H9 (cell line): Measurements from ENCODE around the gene CPLX1. TPM values are rescaled to one million over a fixed set of nuclear protein-coding genes. Genes with fewer than 3 reads are reported as not detected.

Experiments
- DNase-seq: peaks from one replicate; pipeline ENCODE4 v3.0.0-alpha.2; 2017
- H2AFZ ChIP-seq: one replicate; pipeline ENCODE4 v1.6.1; 2013; ENCODE audit warnings: mild to moderate bottlenecking, low read length, control low read depth, moderate library complexity
- H2AK5ac ChIP-seq: 2 replicates; pipeline ENCODE4 v1.6.1; 2013; ENCODE audit warnings: low read length, control low read depth, mixed read lengths; ENCODE audit not compliant: insufficient read length
- H2BK120ac ChIP-seq: one replicate; pipeline ENCODE4 v1.6.1; 2013; ENCODE audit warnings: low read depth, mild to moderate bottlenecking, low read length, control low read depth, inconsistent platforms; ENCODE audit not compliant: poor library complexity, severe bottlenecking
- H2BK12ac ChIP-seq: 2 replicates; pipeline ENCODE4 v1.6.1; 2013; ENCODE audit warnings: low read length, control low read depth, mixed read lengths, low read depth; ENCODE audit not compliant: insufficient read length
- H2BK15ac ChIP-seq: 2 replicates; pipeline ENCODE4 v1.6.1; 2013; ENCODE audit warnings: low read depth, low read length, control low read depth
- H2BK20ac ChIP-seq: one replicate; pipeline ENCODE4 v1.6.1; 2013; ENCODE audit warnings: low read depth, mild to moderate bottlenecking, low read length, control low read depth, inconsistent platforms; ENCODE audit not compliant: poor library complexity, severe bottlenecking
- H2BK5ac ChIP-seq: 2 replicates; pipeline ENCODE4 v1.6.1; 2013; ENCODE audit warnings: low read length, control low read depth, mixed read lengths; ENCODE audit not compliant: insufficient read length
- H3K14ac ChIP-seq: 2 replicates; pipeline ENCODE4 v1.6.1; 2013; ENCODE audit warnings: low read length, control low read depth; ENCODE audit not compliant: insufficient read depth
- H3K18ac ChIP-seq: 2 replicates; pipeline ENCODE4 v1.6.1; 2013; ENCODE audit warnings: low read depth, mild to moderate bottlenecking, mixed read lengths, low read length, control low read depth; ENCODE audit not compliant: insufficient read length
- H3K23ac ChIP-seq: 2 replicates; pipeline ENCODE4 v1.6.1; 2013; ENCODE audit warnings: low read length, control low read depth, mixed read lengths, low read depth; ENCODE audit not compliant: insufficient read length
- H3K23me2 ChIP-seq: 2 replicates; pipeline ENCODE4 v1.6.1; 2013; ENCODE audit warnings: low read depth, mild to moderate bottlenecking, mixed read lengths, low read length, control low read depth; ENCODE audit not compliant: insufficient read length, poor library complexity, severe bottlenecking
- H3K27ac ChIP-seq: 2 replicates; pipeline ENCODE4 v1.5.1; 2013; ENCODE audit warnings: low read length, control low read depth, mixed read lengths, low read depth; ENCODE audit not compliant: insufficient read length
- H3K27me3 ChIP-seq: 2 replicates; pipeline ENCODE4 v1.6.1; 2013; ENCODE audit warnings: low read length, control low read depth, inconsistent platforms; ENCODE audit not compliant: insufficient read depth
- H3K4ac ChIP-seq: 2 replicates; pipeline ENCODE4 v1.6.1; 2013; ENCODE audit warnings: low read depth, mild to moderate bottlenecking, control low read depth, inconsistent platforms, low read length, moderate library complexity
- H3K4me1 ChIP-seq: 2 replicates; pipeline ENCODE4 v1.6.1; 2013; ENCODE audit warnings: low read length, control low read depth, inconsistent platforms; ENCODE audit not compliant: insufficient read depth
- H3K4me2 ChIP-seq: 2 replicates; pipeline ENCODE4 v1.6.1; 2013; ENCODE audit warnings: low read length, control low read depth, mixed read lengths; ENCODE audit not compliant: insufficient read length, insufficient read depth
- H3K56ac ChIP-seq: 2 replicates; pipeline ENCODE4 v1.6.1; 2013; ENCODE audit warnings: low read depth, mild to moderate bottlenecking, mixed read lengths, low read length, control low read depth; ENCODE audit not compliant: insufficient read length
- H3K79me1 ChIP-seq: 2 replicates; pipeline ENCODE4 v1.6.1; 2013; ENCODE audit warnings: low read depth, mild to moderate bottlenecking, moderate library complexity, low read length, control low read depth, inconsistent platforms; ENCODE audit not compliant: insufficient read depth, poor library complexity, severe bottlenecking
- H3K79me2 ChIP-seq: 2 replicates; pipeline ENCODE4 v1.6.1; 2013; ENCODE audit warnings: low read length, control low read depth, inconsistent platforms; ENCODE audit not compliant: insufficient read depth
- H3K9ac ChIP-seq: 2 replicates; pipeline ENCODE4 v1.6.1; 2013; ENCODE audit warnings: low read length, control low read depth, mixed read lengths; ENCODE audit not compliant: insufficient read length; ENCODE audit errors: extremely low read depth
- H3K9me3 ChIP-seq: one replicate; pipeline ENCODE4 v1.6.1; 2013; ENCODE audit warnings: low read depth, low read length, inconsistent platforms; ENCODE audit not compliant: control insufficient read depth
- H3T11ph ChIP-seq: one replicate; pipeline ENCODE4 v1.6.1; 2013; ENCODE audit warnings: mild to moderate bottlenecking, low read length, control low read depth, inconsistent platforms
- H4K20me1 ChIP-seq: one replicate; pipeline ENCODE4 v1.6.1; 2013; ENCODE audit not compliant: control insufficient read depth, insufficient read length, insufficient read depth
- H4K5ac ChIP-seq: 2 replicates; pipeline ENCODE4 v1.6.1; 2013; ENCODE audit warnings: low read depth, mild to moderate bottlenecking, mixed read lengths, low read length, control low read depth; ENCODE audit not compliant: insufficient read length
- H4K8ac ChIP-seq: replicated peaks from 2 replicates; pipeline ENCODE4 v1.6.1; 2013; ENCODE audit warnings: low read length, control low read depth, mixed read lengths, low read depth; ENCODE audit not compliant: insufficient read length
- H4K91ac ChIP-seq: 2 replicates; pipeline ENCODE4 v1.6.1; 2013; ENCODE audit warnings: low read depth, mild to moderate bottlenecking, moderate library complexity, mixed read lengths, low read length, control low read depth; ENCODE audit not compliant: insufficient read length
- H3K27ac Mint-ChIP-seq, 3 experiments: 2 replicates in 2 of 3; 3 replicates in 1 of 3; pipeline ENCODE4 v1.8.0; 2020 to 2021; ENCODE audit warnings: mixed read lengths in 3 of 3, mild to moderate bottlenecking in 1 of 3, moderate library complexity in 1 of 3
- H3K27me3 Mint-ChIP-seq: 2 replicates; pipeline ENCODE4 v1.8.0; 2021; ENCODE audit warnings: low read depth, mild to moderate bottlenecking, moderate library complexity, mixed read lengths
- H3K36me3 Mint-ChIP-seq, 3 experiments: 2 replicates in 2 of 3; 3 replicates in 1 of 3; pipeline ENCODE4 v1.8.0; 2020 to 2021; ENCODE audit warnings: low read depth in 3 of 3, mixed read lengths in 3 of 3; ENCODE audit not compliant: insufficient read depth in 1 of 3
- H3K4me1 Mint-ChIP-seq, 2 experiments: 2 replicates each; pipeline ENCODE4 v1.8.0; 2020; ENCODE audit warnings: mixed read lengths in 2 of 2
- H3K4me3 Mint-ChIP-seq, 2 experiments: 2 replicates in 1 of 2; 3 replicates in 1 of 2; pipeline ENCODE4 v1.8.0; 2020 to 2021; ENCODE audit warnings: mild to moderate bottlenecking in 2 of 2, mixed read lengths in 2 of 2, moderate library complexity in 1 of 2
- H3K9me3 Mint-ChIP-seq, 2 experiments: 2 replicates in 1 of 2; 3 replicates in 1 of 2; pipeline ENCODE4 v1.8.0; 2020; ENCODE audit warnings: mild to moderate bottlenecking in 2 of 2, mixed read lengths in 2 of 2, moderate library complexity in 1 of 2
- CTCF ChIP-seq: fragments of 200-600 bp; sonication (generic); conservative IDR thresholded peaks from 3 replicates; pipeline ENCODE4 v1.8.0; 2021; ENCODE audit warnings: antibody characterized with exemption, mild to moderate bottlenecking
- WGBS: extraction: QIAGEN DNeasy Blood & Tissue Kit; methylation state at CpG from one replicate; pipeline ENCODE4 v1.1.7; 2013; ENCODE audit warnings: missing lambda C conversion rate, low lambda C conversion rate, mixed read lengths; ENCODE audit not compliant: insufficient read length; ENCODE audit errors: extremely low coverage; 5-methylcytosine and 5-hydroxymethylcytosine counted together
- total RNA-seq: library from RNA; stranded (reverse); gene quantifications from 2 replicates; pipeline ENCODE4 v1.2.1, GENCODE V29; 2021

Gene CPLX1
- total RNA-seq, 1 experiment from 2014 or later = 0.90 TPM

- Mint-ChIP-seq H3K4me1 (no peaks in the 10 kb centered on the region), H3K27ac (no peak overlapping the region; a peak in 1 of 7 replicates), H3K36me3 (peaks cover 26 to 62% (median 45%) of the 10 kb centered on the region in 3 experiments), H3K9me3 (peaks cover 0 to 6% of the 10 kb centered on the region in 2 experiments; a peak in 1 of 5 replicates), H3K4me3 (no peak overlapping the region), H3K27me3 (no peaks in the 10 kb centered on the region)
- Histone ChIP-seq H3K9me3 (no peaks in the 10 kb centered on the region), H2BK5ac (no peak overlapping the region), H3K9ac (no peak overlapping the region), H3K4me1 (no peaks in the 10 kb centered on the region), H3K4me2 (no peak overlapping the region), H2BK120ac (no peak overlapping the region), H4K5ac (no peak overlapping the region), H3T11ph (no peak overlapping the region), H3K56ac (no peak overlapping the region), H4K91ac (no peak overlapping the region), H3K27ac (no peak overlapping the region), H2BK20ac (no peak overlapping the region), H2BK12ac (no peak overlapping the region), H4K8ac (no peak overlapping the region), H3K23ac (no peak overlapping the region), H3K4ac (no peak overlapping the region), H3K23me2 (no peaks in the 10 kb centered on the region), H2AFZ (no peak overlapping the region), H4K20me1 (no peaks in the 10 kb centered on the region), H3K79me2 (no peaks in the 10 kb centered on the region), H3K79me1 (no peaks in the 10 kb centered on the region), H3K27me3 (no peaks in the 10 kb centered on the region), H3K18ac (no peak overlapping the region), H2BK15ac (no peak overlapping the region), H2AK5ac (no peak overlapping the region), H3K14ac (no peak overlapping the region)
- DNase-seq = no peak
- WGBS = no CpG with 5 or more reads among the region's 1 CpG
- no peak for TF ChIP-seq CTCF
Measured at GRCh38 chr4:855880-856224, 29.9 kb upstream of the CPLX1 start.
